ENCODE measurements around the gene IGF2BP2.

The IGF2BP2 gene

GRCh38 chr3:185631508-185632206 lies 193.2 kb downstream of the IGF2BP2 start:
- DNase-seq, result no peak

- DNase-seq, result no peak
Observed at GRCh38 chr3:185631108-185631507, 193.7 kb downstream of the IGF2BP2 start.

GRCh38 chr3:185630182-185630622 lies 194.6 kb downstream of the IGF2BP2 start:
- peak; percentile 18 for DNase-seq

- DNase-seq, result no peak
Observed at GRCh38 chr3:185629554-185630181, 195.2 kb downstream of the IGF2BP2 start.

GRCh38 chr3:185625784-185626183 lies 199.1 kb downstream of the IGF2BP2 start:
- DNase-seq, result no peak

GRCh38 chr3:185623939-185624665 lies 200.7 kb downstream of the IGF2BP2 start:
- DNase-seq, result no peak

- DNase-seq, result no peak
Observed at GRCh38 chr3:185613016-185613415, 211.8 kb downstream of the IGF2BP2 start.

- no peak for DNase-seq
Observed at GRCh38 chr3:185606196-185606595, 218.6 kb downstream of the IGF2BP2 start.

GRCh38 chr3:185605566-185605965 lies 219.3 kb downstream of the IGF2BP2 start:
- no peak for DNase-seq

GRCh38 chr3:185595526-185595925 lies 229.3 kb downstream of the IGF2BP2 start:
- no peak for DNase-seq

- DNase-seq, result no peak
Observed at GRCh38 chr3:185594073-185594472, 230.8 kb downstream of the IGF2BP2 start.

All from DMS153 (cell line).